ENCODE results near the gene RPL21.

- TF ChIP-seq CTCF (conservative IDR thresholded peaks at IDR 0.05; ENCODE audit: low read depth, low read length) (no peak), EZH2 (IDR thresholded peaks at IDR 0.05; ENCODE audit: borderline replicate concordance, low read depth, low read length, poor library complexity, severe bottlenecking) (no peak)
Observed at GRCh38 chr13:27273658-27274425, 22.5 kb downstream of the RPL21 start.

Measured in A673 (cell line).